A549 (cell line): ENCODE data around the gene LRRC4C. TPM values are rescaled to one million over a fixed set of nuclear protein-coding genes. Genes with fewer than 3 reads are reported as not detected.

Experiments
- ATAC-seq, 2 experiments: fragments of 200-7000 bp in 1 of 2; fragments of >200 bp in 1 of 2; cut with Nextera tagmentation in 1 of 2; cut with Tn5 transposase in 1 of 2; 3 replicates each; pipeline versions ENCODE4 v1.8.0 to v1.9.1; 2018 to 2020; ENCODE audit warnings: mild to moderate bottlenecking in 1 of 2, moderate library complexity in 1 of 2
- CTCF ChIA-PET: fragments of 300-600 bp; sonication (Branson Sonifier 250); formaldehyde crosslinking; extraction: SDS; loops from one replicate; lab custom pipeline; 2021; ENCODE audit warnings: antibody characterized with exemption, inconsistent platforms; lab: Yijun Ruan, JAX
- POLR2A ChIA-PET: fragments of 350-600 bp; formaldehyde crosslinking; extraction: SDS; loops from one replicate; lab custom pipeline; 2021; ENCODE audit warnings: antibody characterized with exemption, inconsistent platforms; lab: Yijun Ruan, JAX
- DNase-seq, 2 experiments: peaks; one replicate each; pipeline versions ENCODE4 v3.0.0 to v3.0.0-alpha.2; 2011 to 2016; ENCODE audit warnings: low read depth in 1 of 2, low spot score in 1 of 2
- FAIRE-seq: peaks from 2 replicates; lab custom pipeline; 2011; peaks lifted over from hg19 to GRCh38; lab: Jason Lieb, UNC
- H3K27ac ChIP-seq, 2 experiments: fragments of >200 bp; sonication (Bioruptor Twin); formaldehyde crosslinking; 3 replicates each; pipeline ENCODE4 v1.5.1; 2016 to 2017
- H3K4me1 ChIP-seq: fragments of >200 bp; sonication (Bioruptor Twin); formaldehyde crosslinking; 3 replicates; pipeline ENCODE4 v1.6.1; 2016
- H3K4me2 ChIP-seq: fragments of >200 bp; sonication (Bioruptor Twin); formaldehyde crosslinking; 3 replicates; pipeline ENCODE4 v1.6.1; 2016
- H3K4me3 ChIP-seq: fragments of >200 bp; sonication (Bioruptor Twin); formaldehyde crosslinking; 3 replicates; pipeline ENCODE4 v1.5.1; 2016
- H3K9me3 ChIP-seq: fragments of >200 bp; sonication (Bioruptor Twin); formaldehyde crosslinking; 3 replicates; pipeline ENCODE4 v1.6.1; 2016
- EHF ChIP-seq: fragments of 250-450 bp; sonication (Bioruptor Pico); IDR thresholded peaks from 2 replicates; pipeline ENCODE4 v1.5.0; 2020; ENCODE audit warnings: mild to moderate bottlenecking
- EHMT2 ChIP-seq: fragments of 200-600 bp; sonication (generic); IDR thresholded peaks from 2 replicates; pipeline ENCODE4 v1.6.1; 2016; ENCODE audit warnings: antibody characterized with exemption, low read depth, mild to moderate bottlenecking, moderate library complexity
- ESRRA ChIP-seq: fragments of 150-350 bp; IDR thresholded peaks from 2 replicates; pipeline ENCODE4 v1.6.1; 2014; ENCODE audit warnings: mild to moderate bottlenecking, low read length, borderline replicate concordance
- FOSB ChIP-seq: fragments of 250-450 bp; sonication (Bioruptor Pico); IDR thresholded peaks from 2 replicates; pipeline ENCODE4 v1.5.0; 2020; ENCODE audit warnings: mild to moderate bottlenecking, moderate library complexity
- FOSL2 ChIP-seq, 2 experiments: fragments of 450-650 bp in 1 of 2; fragments of >200 bp in 1 of 2; sonication (Bioruptor Twin) in 1 of 2; formaldehyde crosslinking; IDR thresholded peaks; 2 replicates each; pipeline versions ENCODE4 v1.5.0 to v1.6.1; 2016 to 2020; ENCODE audit warnings: mild to moderate bottlenecking in 1 of 2, moderate library complexity in 1 of 2
- HDAC2 ChIP-seq: fragments of 200-600 bp; sonication (generic); IDR thresholded peaks from 2 replicates; pipeline ENCODE4 v1.6.1; 2016
- HEYL ChIP-seq: fragments of 250-450 bp; sonication (Bioruptor Pico); IDR thresholded peaks from 2 replicates; pipeline ENCODE4 v1.8.0; 2021; ENCODE audit warnings: mild to moderate bottlenecking, moderate library complexity
- HOXB13 ChIP-seq: fragments of 250-450 bp; sonication (Bioruptor Pico); IDR thresholded peaks from 2 replicates; pipeline ENCODE4 v1.5.0; 2020; ENCODE audit warnings: low read depth, mild to moderate bottlenecking, moderate library complexity
- KDM1A ChIP-seq: fragments of 200-600 bp; sonication (generic); IDR thresholded peaks from 2 replicates; pipeline ENCODE4 v1.6.1; 2016; ENCODE audit warnings: low read depth, mild to moderate bottlenecking
- MAZ ChIP-seq: fragments of 150-350 bp; IDR thresholded peaks from 2 replicates; pipeline ENCODE4 v1.6.1; 2014; ENCODE audit warnings: antibody characterized with exemption, low read depth, low read length, borderline replicate concordance
- MYC ChIP-seq: IDR thresholded peaks from 2 replicates; pipeline ENCODE4 v1.6.1; 2012; ENCODE audit warnings: mild to moderate bottlenecking, inconsistent platforms, low read length, improper control_type of control experiment, borderline replicate concordance
- NPAS2 ChIP-seq: fragments of 250-450 bp; sonication (Bioruptor Pico); IDR thresholded peaks from 2 replicates; pipeline ENCODE4 v1.8.0; 2022; ENCODE audit warnings: mild to moderate bottlenecking, moderate library complexity, borderline replicate concordance
- NR3C1 ChIP-seq: fragments of >200 bp; sonication (Bioruptor Twin); formaldehyde crosslinking; IDR thresholded peaks from 3 replicates; pipeline ENCODE4 v1.6.1; 2017
- POLR2A ChIP-seq: IDR thresholded peaks from 2 replicates; pipeline ENCODE4 v1.6.1; 2012; ENCODE audit warnings: mild to moderate bottlenecking, low read length
- RARB ChIP-seq: fragments of 250-450 bp; sonication (Bioruptor Pico); IDR thresholded peaks from 2 replicates; pipeline ENCODE4 v1.8.0; 2021; ENCODE audit warnings: mild to moderate bottlenecking, moderate library complexity
- RCOR1 ChIP-seq: fragments of 150-350 bp; IDR thresholded peaks from 2 replicates; pipeline ENCODE4 v1.6.1; 2014; ENCODE audit warnings: antibody characterized with exemption, low read length, low read depth
- SREBF2 ChIP-seq: fragments of 450-650 bp; IDR thresholded peaks from 2 replicates; pipeline ENCODE4 v1.6.1; 2014; ENCODE audit warnings: mild to moderate bottlenecking, moderate library complexity
- TFCP2L1 ChIP-seq: fragments of 250-450 bp; sonication (Bioruptor Pico); IDR thresholded peaks from 2 replicates; pipeline ENCODE4 v1.5.0; 2021; ENCODE audit warnings: mild to moderate bottlenecking
- TP53 ChIP-seq: fragments of 250-450 bp; sonication (Bioruptor Pico); IDR thresholded peaks from 2 replicates; pipeline ENCODE4 v1.5.0; 2021; ENCODE audit warnings: mild to moderate bottlenecking, moderate library complexity
- ZC3H11A ChIP-seq: fragments of 450-650 bp; IDR thresholded peaks from 2 replicates; pipeline ENCODE4 v1.6.1; 2014; ENCODE audit warnings: antibody characterized with exemption, mild to moderate bottlenecking
- ZFP36 ChIP-seq: fragments of 450-650 bp; IDR thresholded peaks from 2 replicates; pipeline ENCODE4 v1.6.1; 2014; ENCODE audit warnings: borderline replicate concordance; ENCODE audit not compliant: partially characterized antibody
- WGBS: methylation state at CpG from one replicate; pipeline ENCODE4 v1.1.6; 2017; ENCODE audit errors: missing lambda C conversion rate; 5-methylcytosine and 5-hydroxymethylcytosine counted together
- polyA plus RNA-seq, 4 experiments: library from polyadenylated mRNA; depleted of rRNA in 3 of 4; stranded (reverse); fragments of >200 nt; fragmentation: RNase III in 1 of 4; extraction: RNeasy Plus Mini Kit Qiagen cat#74134 plus additional on column Dnase treatment in 1 of 4; gene quantifications; 2 replicates in 3 of 4; 3 replicates in 1 of 4; pipeline ENCODE4 v1.2.3, GENCODE V29; 2011 to 2017
- TF ChIP-seq, protein P1 (sequence below): fragments of >200 bp; sonication (Bioruptor Twin); formaldehyde crosslinking; IDR thresholded peaks from 3 replicates; pipeline ENCODE4 v1.6.1; 2016
- TF ChIP-seq, protein P2 (sequence below): fragments of 450-650 bp; IDR thresholded peaks from 2 replicates; pipeline ENCODE4 v1.6.1; 2014; ENCODE audit warnings: antibody characterized with exemption
- TF ChIP-seq, protein P3 (sequence below): IDR thresholded peaks from 2 replicates; pipeline ENCODE4 v1.6.1; 2012
- TF ChIP-seq, protein P4 (sequence below): IDR thresholded peaks from 2 replicates; pipeline ENCODE4 v1.6.1; 2012
- TF ChIP-seq, protein P5 (sequence below): fragments of 200-600 bp; sonication (generic); IDR thresholded peaks from 2 replicates; pipeline ENCODE4 v1.6.1; 2016; ENCODE audit warnings: antibody characterized with exemption, mild to moderate bottlenecking, moderate library complexity

The LRRC4C gene
- polyA plus RNA-seq, 2 of the 4 experiments (the other 2 are of a cell fraction): not detected

DNA sequence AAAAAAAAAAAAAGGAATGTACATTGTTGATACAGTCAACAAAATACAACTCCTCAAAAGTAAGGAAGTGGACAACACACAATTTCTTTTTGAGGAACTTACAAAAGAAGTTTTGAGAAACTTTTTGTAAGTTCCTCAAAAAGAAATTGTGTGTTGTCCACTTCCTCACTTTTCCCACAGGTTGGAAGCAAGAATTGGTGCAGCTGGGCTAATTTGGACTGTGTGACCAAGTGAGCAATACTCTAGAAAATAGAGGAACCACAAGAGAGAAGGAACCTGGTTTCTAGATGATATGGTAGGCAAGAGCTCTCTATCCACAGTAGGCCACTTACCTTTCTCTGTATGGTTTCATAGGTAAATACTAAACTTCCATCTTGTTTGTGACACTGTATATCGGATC lies 1053.8 kb downstream of the LRRC4C start:
- no peak overlapping the region for H3K4me2 ChIP-seq
- FAIRE-seq: no peak
- 52% methylated on average over 1 of the region's 1 CpG for WGBS

DNA sequence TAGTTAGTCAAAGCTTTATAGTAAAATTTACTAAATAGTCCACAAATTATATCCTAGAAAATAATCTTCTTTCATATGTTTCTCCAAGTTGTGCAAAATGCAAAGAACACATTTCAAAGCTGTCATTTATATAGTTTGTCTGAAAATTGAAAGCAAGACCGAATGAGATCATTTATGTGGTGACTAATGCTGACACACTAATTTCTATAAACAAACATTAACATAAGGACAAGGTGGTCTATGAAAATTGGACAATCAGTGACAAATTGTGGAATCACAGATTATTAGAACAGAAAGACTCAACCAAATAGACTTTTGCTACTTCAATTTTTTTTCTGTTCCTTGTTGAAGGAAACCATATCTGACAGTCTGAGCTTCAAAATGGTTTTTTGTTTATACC lies 1056.1 kb downstream of the LRRC4C start:
- no peak overlapping the region for H3K4me3 ChIP-seq
- TF ChIP-seq FOSL2 (IDR thresholded peaks at IDR 0.05) (no peak), FOSL2 (CRISPR knock-in tag; IDR thresholded peaks at IDR 0.05) (no peak), EHF (CRISPR knock-in tag) (no peak), SREBF2 (no peak), HOXB13 (CRISPR knock-in tag) (no peak), ZC3H11A (no peak), POLR2A (no peak), TFCP2L1 (CRISPR knock-in tag) (no peak)
- TF ChIP-seq, protein P1, sequence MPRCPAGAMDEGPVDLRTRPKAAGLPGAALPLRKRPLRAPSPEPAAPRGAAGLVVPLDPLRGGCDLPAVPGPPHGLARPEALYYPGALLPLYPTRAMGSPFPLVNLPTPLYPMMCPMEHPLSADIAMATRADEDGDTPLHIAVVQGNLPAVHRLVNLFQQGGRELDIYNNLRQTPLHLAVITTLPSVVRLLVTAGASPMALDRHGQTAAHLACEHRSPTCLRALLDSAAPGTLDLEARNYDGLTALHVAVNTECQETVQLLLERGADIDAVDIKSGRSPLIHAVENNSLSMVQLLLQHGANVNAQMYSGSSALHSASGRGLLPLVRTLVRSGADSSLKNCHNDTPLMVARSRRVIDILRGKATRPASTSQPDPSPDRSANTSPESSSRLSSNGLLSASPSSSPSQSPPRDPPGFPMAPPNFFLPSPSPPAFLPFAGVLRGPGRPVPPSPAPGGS: no peak
- TF ChIP-seq, protein P2, sequence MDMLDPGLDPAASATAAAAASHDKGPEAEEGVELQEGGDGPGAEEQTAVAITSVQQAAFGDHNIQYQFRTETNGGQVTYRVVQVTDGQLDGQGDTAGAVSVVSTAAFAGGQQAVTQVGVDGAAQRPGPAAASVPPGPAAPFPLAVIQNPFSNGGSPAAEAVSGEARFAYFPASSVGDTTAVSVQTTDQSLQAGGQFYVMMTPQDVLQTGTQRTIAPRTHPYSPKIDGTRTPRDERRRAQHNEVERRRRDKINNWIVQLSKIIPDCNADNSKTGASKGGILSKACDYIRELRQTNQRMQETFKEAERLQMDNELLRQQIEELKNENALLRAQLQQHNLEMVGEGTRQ: no peak
- TF ChIP-seq, protein P3, sequence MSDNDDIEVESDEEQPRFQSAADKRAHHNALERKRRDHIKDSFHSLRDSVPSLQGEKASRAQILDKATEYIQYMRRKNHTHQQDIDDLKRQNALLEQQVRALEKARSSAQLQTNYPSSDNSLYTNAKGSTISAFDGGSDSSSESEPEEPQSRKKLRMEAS: no peak
- TF ChIP-seq, protein P4, sequence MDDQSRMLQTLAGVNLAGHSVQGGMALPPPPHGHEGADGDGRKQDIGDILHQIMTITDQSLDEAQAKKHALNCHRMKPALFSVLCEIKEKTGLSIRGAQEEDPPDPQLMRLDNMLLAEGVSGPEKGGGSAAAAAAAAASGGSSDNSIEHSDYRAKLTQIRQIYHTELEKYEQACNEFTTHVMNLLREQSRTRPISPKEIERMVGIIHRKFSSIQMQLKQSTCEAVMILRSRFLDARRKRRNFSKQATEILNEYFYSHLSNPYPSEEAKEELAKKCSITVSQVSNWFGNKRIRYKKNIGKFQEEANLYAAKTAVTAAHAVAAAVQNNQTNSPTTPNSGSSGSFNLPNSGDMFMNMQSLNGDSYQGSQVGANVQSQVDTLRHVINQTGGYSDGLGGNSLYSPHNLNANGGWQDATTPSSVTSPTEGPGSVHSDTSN: no peak
- TF ChIP-seq, all 56 proteins: peak for 0
- DNase-seq: no peak
- no peak overlapping the region for H3K4me2 ChIP-seq
- H3K4me1 ChIP-seq: no peaks in the 10 kb centered on the region
- H3K9me3 ChIP-seq: no peaks in the 10 kb centered on the region
- FAIRE-seq: no peak
- CTCF ChIA-PET: no interaction called here
- ATAC-seq: no peak
- 8% methylated on average over 1 of the region's 1 CpG for WGBS
- POLR2A ChIA-PET: no interaction called here
- H3K27ac ChIP-seq: no peak overlapping the region

More for the DNA sequence above, 1053.8 kb downstream of the LRRC4C start:
- TF ChIP-seq FOSB (CRISPR knock-in tag) (no peak), ESRRA (no peak), KDM1A (no peak), HDAC2 (no peak)
- TF ChIP-seq, protein P5, sequence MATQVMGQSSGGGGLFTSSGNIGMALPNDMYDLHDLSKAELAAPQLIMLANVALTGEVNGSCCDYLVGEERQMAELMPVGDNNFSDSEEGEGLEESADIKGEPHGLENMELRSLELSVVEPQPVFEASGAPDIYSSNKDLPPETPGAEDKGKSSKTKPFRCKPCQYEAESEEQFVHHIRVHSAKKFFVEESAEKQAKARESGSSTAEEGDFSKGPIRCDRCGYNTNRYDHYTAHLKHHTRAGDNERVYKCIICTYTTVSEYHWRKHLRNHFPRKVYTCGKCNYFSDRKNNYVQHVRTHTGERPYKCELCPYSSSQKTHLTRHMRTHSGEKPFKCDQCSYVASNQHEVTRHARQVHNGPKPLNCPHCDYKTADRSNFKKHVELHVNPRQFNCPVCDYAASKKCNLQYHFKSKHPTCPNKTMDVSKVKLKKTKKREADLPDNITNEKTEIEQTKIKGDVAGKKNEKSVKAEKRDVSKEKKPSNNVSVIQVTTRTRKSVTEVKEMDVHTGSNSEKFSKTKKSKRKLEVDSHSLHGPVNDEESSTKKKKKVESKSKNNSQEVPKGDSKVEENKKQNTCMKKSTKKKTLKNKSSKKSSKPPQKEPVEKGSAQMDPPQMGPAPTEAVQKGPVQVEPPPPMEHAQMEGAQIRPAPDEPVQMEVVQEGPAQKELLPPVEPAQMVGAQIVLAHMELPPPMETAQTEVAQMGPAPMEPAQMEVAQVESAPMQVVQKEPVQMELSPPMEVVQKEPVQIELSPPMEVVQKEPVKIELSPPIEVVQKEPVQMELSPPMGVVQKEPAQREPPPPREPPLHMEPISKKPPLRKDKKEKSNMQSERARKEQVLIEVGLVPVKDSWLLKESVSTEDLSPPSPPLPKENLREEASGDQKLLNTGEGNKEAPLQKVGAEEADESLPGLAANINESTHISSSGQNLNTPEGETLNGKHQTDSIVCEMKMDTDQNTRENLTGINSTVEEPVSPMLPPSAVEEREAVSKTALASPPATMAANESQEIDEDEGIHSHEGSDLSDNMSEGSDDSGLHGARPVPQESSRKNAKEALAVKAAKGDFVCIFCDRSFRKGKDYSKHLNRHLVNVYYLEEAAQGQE: no peak
- Histone ChIP-seq H3K4me1 (no peaks in the 10 kb centered on the region), H3K27ac (no peak overlapping the region), H3K9me3 (no peaks in the 10 kb centered on the region), H3K4me3 (no peak overlapping the region)
- ChIA-PET CTCF (no interaction called here), POLR2A (no interaction called here)
- ATAC-seq: no peak
- no peak for DNase-seq

DNA sequence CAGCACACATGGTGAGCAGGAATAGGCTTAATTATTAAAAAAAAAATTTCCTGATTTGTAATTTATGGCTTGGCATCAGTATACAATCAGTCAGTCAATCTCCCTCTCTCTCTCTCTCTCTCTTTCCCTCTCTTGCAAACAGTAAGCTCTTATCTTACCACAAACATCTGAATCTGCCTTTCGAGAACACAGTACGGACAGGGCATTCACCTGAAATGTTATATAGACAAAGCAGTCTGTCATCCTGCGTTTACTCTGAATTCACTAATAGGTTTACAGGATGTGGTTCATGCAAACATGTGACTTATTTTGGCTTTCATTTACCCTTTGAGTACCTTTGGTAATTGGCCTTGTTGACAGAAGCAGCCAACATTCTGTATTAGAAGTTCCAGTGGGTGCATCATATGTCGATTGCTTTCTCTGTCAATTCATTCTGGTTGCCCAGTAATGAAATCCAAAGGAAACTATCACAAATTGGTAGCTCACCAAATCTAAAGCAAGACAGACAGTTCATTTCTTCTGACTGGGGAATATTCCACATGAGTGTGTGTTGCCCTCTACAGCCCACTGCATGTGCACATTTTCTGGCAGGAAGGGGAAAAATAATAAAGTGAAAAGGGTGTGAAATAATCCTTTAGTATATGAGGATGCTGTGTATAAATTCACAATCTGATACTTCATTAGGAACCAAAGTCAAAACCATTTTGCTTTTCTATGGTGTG lies 1058.2 kb downstream of the LRRC4C start:
- ATAC-seq: no peak
- FAIRE-seq: no peak
- no peaks in the 10 kb centered on the region for H3K4me1 ChIP-seq
- H3K4me2 ChIP-seq: no peak overlapping the region
- H3K27ac ChIP-seq: no peak overlapping the region
- CTCF ChIA-PET: interaction anchor here (1.4 kb wide), 1 partner anchor 89 kb away, joined by 4 read pairs; no protein-coding TSS in a partner anchor
- 43% methylated on average over 4 of the region's 4 CpGs for WGBS
- POLR2A ChIA-PET: no interaction called here
- no peak overlapping the region for H3K4me3 ChIP-seq
- no peak for DNase-seq
- H3K9me3 ChIP-seq: no peaks in the 10 kb centered on the region
- TF ChIP-seq RCOR1: no peak
- no peak for TF ChIP-seq ZFP36
- no peak for TF ChIP-seq MAZ
- TF ChIP-seq NPAS2 (CRISPR knock-in tag): no peak
- TF ChIP-seq, protein P1: no peak
- no peak for TF ChIP-seq MYC
- TF ChIP-seq RARB (CRISPR knock-in tag): no peak
- TF ChIP-seq NR3C1: no peak
- no peak for TF ChIP-seq HEYL (CRISPR knock-in tag)
- TF ChIP-seq EHMT2: no peak
- no peak for TF ChIP-seq TP53
